Ovary (tissue), 9 donors: Measurements from ENCODE around the gene UBE2D1. TPM values are rescaled to one million over a fixed set of nuclear protein-coding genes. Genes with fewer than 3 reads are reported as not detected.

ENCODE experiments used
- DNase-seq, 5 donors: peaks; one replicate each; pipeline ENCODE4 v3.0.0-alpha.2; 2019 to 2020
- H3K27ac ChIP-seq, 2 donors: fragments of 200-600 bp; one replicate each; pipeline versions ENCODE4 v1.5.1 to v1.8.0; 2019 to 2022
- H3K27me3 ChIP-seq: fragments of 200-600 bp; one replicate; pipeline ENCODE4 v1.8.0; 2022
- H3K36me3 ChIP-seq: fragments of 200-600 bp; sonication (generic); one replicate; pipeline ENCODE4 v1.5.1; 2019
- H3K4me1 ChIP-seq: one replicate; pipeline ENCODE4 v1.8.1; 2013; ENCODE audit warnings: mild to moderate bottlenecking, moderate library complexity; ENCODE audit not compliant: insufficient read depth
- H3K4me3 ChIP-seq: fragments of 200-600 bp; sonication (generic); one replicate; pipeline ENCODE4 v1.5.1; 2017
- H3K9me3 ChIP-seq, 2 donors: fragments of 200-600 bp in 1 of 2; sonication (generic) in 1 of 2; one replicate each; pipeline versions ENCODE4 v1.5.1 to v1.8.1; 2013 to 2019; ENCODE audit warnings: mild to moderate bottlenecking in 1 of 2, moderate library complexity in 1 of 2
- CTCF ChIP-seq, 3 donors: fragments of 450-650 bp in 2 of 3; fragments of 200-600 bp in 1 of 3; IDR thresholded peaks; one replicate each; pipeline versions ENCODE4 v1.5.1 to v1.8.0; 2016 to 2022; ENCODE audit warnings: antibody characterized with exemption in 3 of 3, mild to moderate bottlenecking in 1 of 3
- EP300 ChIP-seq: sonication (generic); formaldehyde crosslinking; IDR thresholded peaks from one replicate; pipeline ENCODE4 v1.6.1; 2017; ENCODE audit warnings: antibody characterized with exemption
- POLR2A ChIP-seq: fragments of 450-650 bp; IDR thresholded peaks from one replicate; pipeline ENCODE4 v1.6.1; 2017; ENCODE audit warnings: antibody characterized with exemption, mild to moderate bottlenecking, moderate library complexity
- WGBS, 3 donors: extraction: QIAGEN DNeasy Blood & Tissue Kit in 1 of 3; methylation state at CpG; one replicate each; pipeline versions ENCODE4 v1.1.5 to v1.1.7; 2013 to 2017; 5-methylcytosine and 5-hydroxymethylcytosine counted together
- intact Hi-C, 4 donors: fragments of 100-400 bp; cut with DNase I; formaldehyde crosslinking; loops; one replicate each; pipeline versions ENCODE4 v1.11.0 to v1.15.1; 2022 to 2023
- polyA plus RNA-seq, 2 donors: library from polyadenylated mRNA; stranded (reverse); fragments of 200-250 nt in 1 of 2; fragments of 350-450 nt in 1 of 2; fragmentation: Illumina TruSeq in 1 of 2; extraction: RNeasy Lipid Tissue Mini Kit (QIAGEN cat#74804) in 1 of 2; gene quantifications; one replicate each; pipeline ENCODE4 v1.2.3, GENCODE V29; 2013 to 2014
- total RNA-seq, 7 donors: library from RNA; depleted of rRNA in 2 of 7; stranded (reverse); fragments of >200 nt in 2 of 7; fragmentation: NEBNext Ultra II Directional in 3 of 7; extraction: Animal tissue kit (Norgen Biotek cat#: 25700) in 3 of 7; gene quantifications; one replicate each; pipeline versions ENCODE4 v1.1.0 to v1.2.4, GENCODE V29; 2016 to 2023
- donor health status: DM: no; HTN: no; CAD: no; lungs with moderate emphysema.
- donor health status: DM: no; HTN: no; CAD: no.
- donor health status: Bipolar disorder and iron deficiency.
- donor health status: DM: yes; HTN: yes; CAD: no.
- donor health status: DM: no; HTN: no; CAD: no.
- donor health status: DM: yes; HTN: yes; CAD: no.

UBE2D1 gene
- total and polyA plus RNA-seq, 9 donors = 9.8 to 20.1 (median 14.1) TPM

GRCh38 chr10:58384999-58385783 lies 50.4 kb downstream of the UBE2D1 start, which contains the start of gene TFAM:
TFAM (plus strand) TSS chr10:58385410; CDS start chr10:58385548, 138 bp downstream.
- H3K36me3 ChIP-seq = no peaks in the 10 kb centered on the region
- H3K27me3 ChIP-seq = no peaks in the 10 kb centered on the region
- intact Hi-C loops = no loop called here
- peak within 1 kb of the TSS; percentile 66 for H3K4me3 ChIP-seq
- H3K9me3 ChIP-seq = no peaks in the 10 kb centered on the region
- 0 to 1% (median 0%) methylated on average over 57 to 65 of the region's 65 CpGs for WGBS, 3 donors
- TF ChIP-seq EP300 (no peak), POLR2A (peak; percentile 87), CTCF (IDR thresholded peaks at IDR 0.05) (peak; percentile 62 to 80 (median 75))
- peak within 1 kb of the TSS; percentile 26 to 86 for H3K27ac ChIP-seq
- H3K4me1 ChIP-seq = no peaks in the 10 kb centered on the region
- peak; percentile 94 to 99 (median 98) for DNase-seq

DNA sequence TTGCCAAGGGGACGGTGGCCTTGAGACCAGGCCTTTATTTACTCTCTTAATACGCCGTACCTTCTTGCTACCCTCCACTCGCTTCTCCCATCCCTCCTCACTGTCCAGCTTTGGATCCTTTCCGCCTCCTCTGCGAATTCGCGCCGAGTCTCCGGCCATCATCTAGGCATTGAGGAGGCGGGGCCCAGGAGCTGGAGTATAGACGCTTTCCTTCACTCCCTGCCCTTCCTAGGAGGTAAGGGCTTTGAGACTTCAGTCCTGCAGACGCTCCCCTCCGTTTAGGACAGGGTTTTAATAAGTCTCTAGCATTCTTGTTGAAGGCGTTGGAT lies 50.9 kb downstream of the UBE2D1 start:
- Histone ChIP-seq H3K4me1 (no peaks in the 10 kb centered on the region), H3K4me3 (peak overlapping the region; percentile 66), H3K27ac (peak overlapping the region; percentile 1 to 86), H3K36me3 (no peaks in the 10 kb centered on the region), H3K9me3 (no peaks in the 10 kb centered on the region), H3K27me3 (no peaks in the 10 kb centered on the region)
- no peak for TF ChIP-seq CTCF (IDR thresholded peaks at IDR 0.05)
- intact Hi-C loops = no loop called here
- peak in 1 of 5 donors; percentile 20 for DNase-seq
- 0 to 1% (median 0%) methylated on average over 15 of the region's 15 CpGs for WGBS, 3 donors

DNA sequence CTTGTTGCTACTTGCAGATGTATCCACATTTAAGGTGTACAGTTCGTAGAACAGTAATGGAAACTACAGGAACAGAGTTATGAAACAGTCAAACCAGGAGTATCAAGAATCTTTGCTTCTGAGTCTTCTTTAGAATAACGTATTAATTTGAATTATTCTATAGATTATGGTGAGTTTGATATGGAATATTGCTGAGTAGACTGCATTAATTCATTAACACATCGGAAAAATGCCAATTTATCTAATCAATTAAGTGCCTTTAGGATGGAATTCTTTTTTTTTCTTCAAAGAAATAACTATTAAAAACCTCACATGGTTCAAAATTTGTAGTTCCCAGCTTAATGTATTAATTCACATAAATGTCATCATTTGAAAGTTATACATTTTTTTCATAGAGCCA lies 54.2 kb downstream of the UBE2D1 start:
- H3K4me1 ChIP-seq = no peaks in the 10 kb centered on the region
- H3K4me3 ChIP-seq = no peak overlapping the region
- H3K27ac ChIP-seq = no peak overlapping the region
- no peaks in the 10 kb centered on the region for H3K36me3 ChIP-seq
- H3K27me3 ChIP-seq = no peaks in the 10 kb centered on the region
- no peaks in the 10 kb centered on the region for H3K9me3 ChIP-seq
- no peak for DNase-seq
- WGBS, 3 donors = 93 to 96% (median 94%) methylated on average over 3 of the region's 3 CpGs
- TF ChIP-seq CTCF (IDR thresholded peaks at IDR 0.05) = no peak
- TF ChIP-seq EP300 = no peak
- TF ChIP-seq POLR2A = no peak
- intact Hi-C loops = no loop called here

GRCh38 chr10:58393317-58393716 lies 58.5 kb downstream of the UBE2D1 start:
- TF ChIP-seq CTCF (IDR thresholded peaks at IDR 0.05) = no peak
- TF ChIP-seq POLR2A = no peak
- no peak for TF ChIP-seq EP300
- Histone ChIP-seq H3K4me3 (no peak overlapping the region), H3K9me3 (no peaks in the 10 kb centered on the region), H3K27me3 (no peaks in the 10 kb centered on the region), H3K4me1 (no peaks in the 10 kb centered on the region), H3K27ac (no peak overlapping the region), H3K36me3 (no peaks in the 10 kb centered on the region)
- intact Hi-C loops = no loop called here
- 61 to 79% (median 73%) methylated on average over 2 of the region's 2 CpGs for WGBS, 3 donors
- DNase-seq = no peak
